Peyer's patch (tissue), 4 donors: ENCODE results near the gene SLC8A2.
"Not testable (repeated sequence)": the region's sequence is repeated elsewhere in the genome, so short reads cannot be mapped to it uniquely, and the experiment has no call there.

Experiments
- POLR2A ChIP-seq, 2 donors: fragments of 450-650 bp; IDR thresholded peaks; one replicate each; pipeline ENCODE4 v1.5.1; 2017; ENCODE audit warnings: antibody characterized with exemption in 2 of 2, mild to moderate bottlenecking in 2 of 2, moderate library complexity in 2 of 2
- TF ChIP-seq, protein P1 (sequence below), 6 experiments: fragments of 450-650 bp in 4 of 6; fragments of 200-600 bp in 2 of 6; sonication (generic) in 1 of 6; IDR thresholded peaks; one replicate each; pipeline ENCODE4 v1.5.1; 2017 to 2019; ENCODE audit warnings: antibody characterized with exemption in 6 of 6, mild to moderate bottlenecking in 3 of 6, moderate library complexity in 1 of 6

DNA sequence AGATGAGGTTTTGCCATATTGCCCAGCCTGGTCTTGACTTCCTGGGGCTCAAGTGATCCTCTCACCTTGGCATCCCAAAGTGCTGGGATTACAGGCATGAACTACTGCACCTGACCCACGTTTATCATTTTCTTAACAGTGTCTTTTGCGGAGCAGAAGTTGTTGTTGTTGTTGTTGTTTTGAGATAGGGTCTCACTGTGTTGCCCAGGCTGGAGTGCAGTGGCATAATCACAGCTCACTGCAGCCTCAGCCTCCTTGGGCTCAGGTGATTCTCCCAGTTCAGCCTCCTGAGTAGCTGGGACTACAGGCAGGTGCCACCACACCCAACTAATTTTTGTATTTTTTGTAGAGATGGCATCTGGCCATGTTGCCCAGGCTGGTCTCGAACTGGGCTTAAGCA is 84.1 kb downstream of the SLC8A2 start:
- TF ChIP-seq, protein P1, sequence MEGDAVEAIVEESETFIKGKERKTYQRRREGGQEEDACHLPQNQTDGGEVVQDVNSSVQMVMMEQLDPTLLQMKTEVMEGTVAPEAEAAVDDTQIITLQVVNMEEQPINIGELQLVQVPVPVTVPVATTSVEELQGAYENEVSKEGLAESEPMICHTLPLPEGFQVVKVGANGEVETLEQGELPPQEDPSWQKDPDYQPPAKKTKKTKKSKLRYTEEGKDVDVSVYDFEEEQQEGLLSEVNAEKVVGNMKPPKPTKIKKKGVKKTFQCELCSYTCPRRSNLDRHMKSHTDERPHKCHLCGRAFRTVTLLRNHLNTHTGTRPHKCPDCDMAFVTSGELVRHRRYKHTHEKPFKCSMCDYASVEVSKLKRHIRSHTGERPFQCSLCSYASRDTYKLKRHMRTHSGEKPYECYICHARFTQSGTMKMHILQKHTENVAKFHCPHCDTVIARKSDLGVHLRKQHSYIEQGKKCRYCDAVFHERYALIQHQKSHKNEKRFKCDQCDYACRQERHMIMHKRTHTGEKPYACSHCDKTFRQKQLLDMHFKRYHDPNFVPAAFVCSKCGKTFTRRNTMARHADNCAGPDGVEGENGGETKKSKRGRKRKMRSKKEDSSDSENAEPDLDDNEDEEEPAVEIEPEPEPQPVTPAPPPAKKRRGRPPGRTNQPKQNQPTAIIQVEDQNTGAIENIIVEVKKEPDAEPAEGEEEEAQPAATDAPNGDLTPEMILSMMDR (IDR thresholded peaks at IDR 0.05), result not testable (repeated sequence)
- TF ChIP-seq POLR2A (IDR thresholded peaks at IDR 0.05), result not testable (repeated sequence)
